Measurements from ENCODE around the gene FAM3B.
"Not testable (repeated sequence)": the region's sequence is repeated elsewhere in the genome, so short reads cannot be mapped to it uniquely, and the experiment has no call there.

Gene FAM3B

GRCh38 chr21:41316200-41317062 is at the start of gene FAM3B:
TSS of gene FAM3B (plus strand) at chr21:41316801. CDS start at chr21:41316880, 79 bp downstream.
- DNase-seq (ENCODE audit: low read depth, low spot score) = no peak

- no peak for DNase-seq (ENCODE audit: low read depth, low spot score)
Measured at GRCh38 chr21:41267346-41267745, 49.3 kb upstream of the FAM3B start.

GRCh38 chr21:41269535-41269934 is 47.1 kb upstream of the FAM3B start:
- DNase-seq (ENCODE audit: low read depth, low spot score) = no peak

- no peak for DNase-seq (ENCODE audit: low read depth, low spot score)
Measured at GRCh38 chr21:41277196-41277595, 39.4 kb upstream of the FAM3B start.

- DNase-seq (ENCODE audit: low read depth, low spot score) = no peak
Measured at GRCh38 chr21:41277846-41278245, 38.8 kb upstream of the FAM3B start.

GRCh38 chr21:41280115-41280919 is 36.3 kb upstream of the FAM3B start:
- no peak for DNase-seq (ENCODE audit: low read depth, low spot score)

- no peak for DNase-seq (ENCODE audit: low read depth, low spot score)
Measured at GRCh38 chr21:41282412-41282811, 34.2 kb upstream of the FAM3B start.

GRCh38 chr21:41283211-41283818 is 33.3 kb upstream of the FAM3B start:
- DNase-seq (ENCODE audit: low read depth, low spot score) = peak; percentile 53

- no peak for DNase-seq (ENCODE audit: low read depth, low spot score)
Measured at GRCh38 chr21:41289431-41289830, 27.2 kb upstream of the FAM3B start.

- DNase-seq (ENCODE audit: low read depth, low spot score) = no peak
Measured at GRCh38 chr21:41290106-41290799, 26.3 kb upstream of the FAM3B start.

- DNase-seq (ENCODE audit: low read depth, low spot score) = no peak
Measured at GRCh38 chr21:41294548-41295231, 21.9 kb upstream of the FAM3B start.

- no peak for DNase-seq (ENCODE audit: low read depth, low spot score)
Measured at GRCh38 chr21:41295721-41296254, 20.8 kb upstream of the FAM3B start.

GRCh38 chr21:41302976-41303375 is 13.6 kb upstream of the FAM3B start:
- no peak for DNase-seq (ENCODE audit: low read depth, low spot score)

- DNase-seq (ENCODE audit: low read depth, low spot score) = no peak
Measured at GRCh38 chr21:41304068-41304720, 12.4 kb upstream of the FAM3B start.

GRCh38 chr21:41307219-41307618 is 9.4 kb upstream of the FAM3B start:
- DNase-seq (ENCODE audit: low read depth, low spot score) = no peak

GRCh38 chr21:41313285-41314164 is 3.1 kb upstream of the FAM3B start:
- not testable (repeated sequence) for DNase-seq (ENCODE audit: low read depth, low spot score)

- DNase-seq (ENCODE audit: low read depth, low spot score) = no peak
Measured at GRCh38 chr21:41315726-41316125, 875 bp upstream of the FAM3B start.

- no peak for DNase-seq (ENCODE audit: low read depth, low spot score)
Measured at GRCh38 chr21:41317063-41317392, 427 bp downstream of the FAM3B start.

GRCh38 chr21:41317458-41317857 is 857 bp downstream of the FAM3B start:
- no peak for DNase-seq (ENCODE audit: low read depth, low spot score)

Measured in brain pericyte (primary cell).